GM15510 (cell line): Measurements from ENCODE around the gene ARIH1.

ENCODE experiments used
- POLR2A ChIP-seq: IDR thresholded peaks from 3 replicates; pipeline ENCODE4 v1.6.1; 2011; ENCODE audit warnings: borderline replicate concordance; ENCODE audit not compliant: insufficient read length; ENCODE audit errors: extremely low read depth

ARIH1 gene

GRCh38 chr15:72481015-72481659 lies 7.0 kb downstream of the ARIH1 start:
- no peak for TF ChIP-seq POLR2A

GRCh38 chr15:72482275-72482674 lies 8.1 kb downstream of the ARIH1 start:
- TF ChIP-seq POLR2A: no peak

GRCh38 chr15:72483279-72483678 lies 9.1 kb downstream of the ARIH1 start:
- TF ChIP-seq POLR2A: no peak

DNA sequence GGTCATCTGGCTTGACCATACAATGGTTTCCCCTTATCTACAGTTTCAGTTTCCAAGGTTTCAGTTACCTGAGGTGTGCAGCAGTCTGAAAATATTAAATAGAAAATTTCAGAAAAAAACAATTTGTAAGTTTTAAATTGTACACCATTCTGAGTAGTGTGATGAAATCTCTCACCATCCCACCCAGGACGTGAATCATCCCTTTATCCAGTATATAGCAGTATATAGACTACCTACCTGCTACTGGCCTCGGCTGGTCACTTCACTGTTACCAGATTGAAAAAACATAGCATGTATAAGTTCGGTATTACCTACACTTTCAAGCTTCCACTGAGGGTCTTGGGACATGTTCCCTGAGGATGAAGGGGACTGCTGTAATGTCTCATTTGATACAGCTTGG lies 12.0 kb downstream of the ARIH1 start:
- no peak for TF ChIP-seq POLR2A

DNA sequence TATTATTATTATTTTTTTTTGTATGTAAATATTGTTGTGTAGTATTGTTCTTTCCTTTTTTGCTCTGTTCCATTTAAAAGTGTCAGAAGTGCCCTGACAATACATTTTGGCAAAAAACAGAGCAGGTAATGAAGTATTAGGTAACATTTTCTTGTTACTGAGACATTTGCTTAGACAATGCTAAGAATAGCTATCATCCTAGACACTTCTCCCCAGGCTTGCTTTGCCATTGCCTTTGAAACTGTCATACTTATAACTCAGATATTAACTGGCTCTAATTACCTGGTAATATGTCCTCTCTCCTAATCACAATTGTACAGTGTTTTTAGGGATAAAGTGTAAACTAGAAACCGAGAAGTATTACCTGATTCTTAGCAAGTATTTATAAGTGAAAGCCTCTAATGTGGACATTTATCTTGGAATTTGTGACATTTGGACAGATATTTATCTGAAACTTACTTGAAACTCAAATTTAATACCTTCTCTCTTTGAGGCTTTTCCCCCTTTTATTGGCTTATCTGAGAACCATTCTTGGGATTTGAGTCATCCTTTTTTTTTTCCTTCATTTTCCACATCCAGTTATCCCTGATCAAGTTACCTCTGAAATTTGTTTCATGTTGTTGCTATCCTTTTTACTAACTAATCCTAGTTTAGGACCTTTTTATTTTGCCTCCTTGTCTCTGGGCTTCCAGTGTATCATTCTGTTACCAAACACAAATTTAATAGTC lies 13.1 kb downstream of the ARIH1 start:
- no peak for TF ChIP-seq POLR2A

DNA sequence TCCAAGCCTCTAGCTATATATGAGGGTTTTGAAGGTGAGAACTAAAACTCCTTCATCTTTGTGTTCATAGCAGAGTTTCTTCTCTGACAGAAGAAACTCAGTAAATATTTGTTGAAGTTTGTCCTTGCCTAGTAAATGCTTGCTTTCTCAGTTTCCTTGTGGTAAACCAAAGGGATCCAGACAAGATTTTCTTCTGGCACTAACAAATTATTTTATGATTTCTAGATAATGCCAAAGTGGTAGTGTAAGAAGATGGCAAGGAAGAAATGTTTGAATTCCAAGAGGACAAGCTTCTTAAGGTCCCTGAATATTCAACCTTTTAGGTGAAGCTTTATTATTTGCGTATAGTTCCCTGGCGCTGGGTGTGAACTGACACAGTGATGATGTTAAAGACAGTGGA lies 14.4 kb downstream of the ARIH1 start:
- TF ChIP-seq POLR2A: no peak

GRCh38 chr15:72489943-72490554 lies 15.9 kb downstream of the ARIH1 start:
- TF ChIP-seq POLR2A: no peak

DNA sequence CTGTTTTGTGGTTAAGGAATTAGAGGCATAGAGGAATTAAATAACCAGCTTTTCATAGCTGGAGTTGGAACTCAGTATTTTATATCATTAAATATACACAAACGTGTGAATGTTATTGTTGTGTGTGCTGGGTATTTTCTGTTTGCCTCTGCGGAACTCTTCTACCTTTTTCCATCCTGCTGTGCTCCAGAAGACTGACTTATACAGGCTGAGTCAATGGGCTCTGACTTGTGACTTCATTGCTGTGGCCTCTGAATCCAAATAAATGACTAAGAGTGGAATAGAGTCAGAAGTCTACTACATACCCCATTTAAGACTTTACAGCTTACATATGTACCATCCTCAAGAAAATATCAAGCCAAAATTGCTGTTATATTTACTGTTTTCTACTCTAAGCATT lies 17.6 kb downstream of the ARIH1 start:
- no peak for TF ChIP-seq POLR2A

- TF ChIP-seq POLR2A: no peak
Measured at GRCh38 chr15:72492733-72493132, 18.6 kb downstream of the ARIH1 start.

DNA sequence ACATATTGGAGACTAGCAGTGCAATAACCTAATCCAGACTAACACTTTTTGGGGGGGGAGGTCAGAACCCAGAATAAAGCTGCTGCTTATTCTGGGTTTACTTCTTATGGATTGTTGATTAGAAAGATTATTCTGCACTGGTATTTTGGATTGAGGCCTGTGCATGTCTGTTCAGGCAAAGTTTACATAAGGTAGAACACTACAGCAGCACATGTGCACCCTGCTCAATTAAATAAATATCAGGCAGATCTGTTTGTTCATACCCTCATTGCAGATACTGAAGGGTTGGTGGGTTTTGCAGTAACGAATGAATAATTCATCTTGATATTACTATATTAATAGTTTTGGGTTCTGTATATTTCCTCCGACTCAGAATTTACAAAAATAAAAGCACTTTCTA lies 19.1 kb downstream of the ARIH1 start:
- no peak for TF ChIP-seq POLR2A

DNA sequence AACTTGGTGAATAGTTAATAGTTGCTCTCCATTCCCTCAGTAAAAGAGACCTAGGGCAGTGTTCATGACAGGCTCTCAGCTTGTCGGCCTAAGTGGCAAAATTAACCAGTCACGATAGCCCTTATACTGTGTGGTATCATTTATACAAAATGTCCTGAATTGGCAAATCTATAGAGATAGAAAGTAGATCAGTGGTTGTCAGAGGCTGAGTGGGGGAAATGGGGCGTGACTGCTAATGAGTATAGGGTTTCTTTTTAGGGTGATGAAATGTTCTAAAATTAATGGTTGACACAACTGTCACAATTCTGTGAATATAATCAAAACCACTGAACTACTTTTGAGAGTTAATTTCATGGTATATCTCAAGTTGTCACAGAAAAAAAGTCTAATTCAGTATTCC lies 20.9 kb downstream of the ARIH1 start:
- TF ChIP-seq POLR2A: no peak

GRCh38 chr15:72496783-72497182 lies 22.7 kb downstream of the ARIH1 start:
- TF ChIP-seq POLR2A: no peak

DNA sequence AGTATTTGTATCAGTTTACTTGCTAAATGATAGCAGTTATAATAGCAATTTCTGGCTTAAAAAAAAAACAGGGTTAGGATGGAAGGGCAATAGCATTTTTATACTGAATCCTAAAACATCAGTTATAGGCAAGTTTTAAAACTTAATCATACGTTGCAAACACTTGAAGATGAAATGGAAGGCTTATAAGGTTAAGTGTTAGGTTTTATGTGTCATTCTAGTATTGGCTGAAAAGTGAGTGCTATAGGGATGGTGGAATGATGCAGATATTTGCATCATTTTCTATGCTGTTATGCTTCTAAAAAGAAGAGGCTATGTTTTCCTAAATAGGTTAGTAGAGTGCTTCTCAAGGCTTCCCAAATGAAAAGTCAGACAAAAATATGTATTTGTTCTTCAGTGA lies 23.3 kb downstream of the ARIH1 start:
- no peak for TF ChIP-seq POLR2A

- TF ChIP-seq POLR2A: no peak
Measured at GRCh38 chr15:72502220-72502809, 28.2 kb downstream of the ARIH1 start.

DNA sequence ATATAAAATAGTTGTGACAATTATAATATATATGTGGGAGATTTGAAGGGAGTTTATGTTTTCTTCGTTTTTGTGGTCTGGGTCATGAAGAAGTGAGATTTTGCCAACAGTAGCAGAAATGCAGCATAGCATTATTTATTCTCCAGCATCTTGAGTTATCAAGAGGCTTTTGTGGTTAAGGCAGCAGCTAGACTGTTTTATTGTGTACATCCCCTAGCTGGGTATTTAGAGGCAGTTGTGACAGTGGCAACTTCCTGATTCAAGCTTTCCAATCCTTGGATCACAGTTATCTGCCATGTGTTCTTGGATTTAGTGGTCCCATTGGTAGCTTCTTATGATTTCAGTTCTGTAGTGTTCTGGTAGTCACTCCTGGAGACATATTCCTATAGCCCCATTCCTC lies 29.0 kb downstream of the ARIH1 start:
- no peak for TF ChIP-seq POLR2A
